HuH-7 (cell line): ENCODE measurements around the gene BEST1.

Experiments
- DNase-seq: peaks from one replicate; pipeline ENCODE4 v3.0.0; 2011; ENCODE audit warnings: low spot score

BEST1 gene

DNA sequence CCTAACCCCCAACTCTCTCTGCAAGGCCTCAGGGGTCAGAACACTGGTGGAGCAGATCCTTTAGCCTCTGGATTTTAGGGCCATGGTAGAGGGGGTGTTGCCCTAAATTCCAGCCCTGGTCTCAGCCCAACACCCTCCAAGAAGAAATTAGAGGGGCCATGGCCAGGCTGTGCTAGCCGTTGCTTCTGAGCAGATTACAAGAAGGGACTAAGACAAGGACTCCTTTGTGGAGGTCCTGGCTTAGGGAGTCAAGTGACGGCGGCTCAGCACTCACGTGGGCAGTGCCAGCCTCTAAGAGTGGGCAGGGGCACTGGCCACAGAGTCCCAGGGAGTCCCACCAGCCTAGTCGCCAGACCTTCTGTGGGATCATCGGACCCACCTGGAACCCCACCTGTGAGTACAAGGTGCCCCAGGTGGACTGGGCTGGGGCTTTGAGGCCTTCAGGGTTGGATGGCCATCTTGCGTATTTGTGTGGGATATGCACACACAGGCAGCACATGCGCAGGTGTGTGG, at the start of gene BEST1:
Gene BEST1, plus strand, starts transcription at position 317 of the 513 bp plus-strand sequence. CDS start 1,456 bp downstream, outside the sequence.
- DNase-seq, result no peak

DNA sequence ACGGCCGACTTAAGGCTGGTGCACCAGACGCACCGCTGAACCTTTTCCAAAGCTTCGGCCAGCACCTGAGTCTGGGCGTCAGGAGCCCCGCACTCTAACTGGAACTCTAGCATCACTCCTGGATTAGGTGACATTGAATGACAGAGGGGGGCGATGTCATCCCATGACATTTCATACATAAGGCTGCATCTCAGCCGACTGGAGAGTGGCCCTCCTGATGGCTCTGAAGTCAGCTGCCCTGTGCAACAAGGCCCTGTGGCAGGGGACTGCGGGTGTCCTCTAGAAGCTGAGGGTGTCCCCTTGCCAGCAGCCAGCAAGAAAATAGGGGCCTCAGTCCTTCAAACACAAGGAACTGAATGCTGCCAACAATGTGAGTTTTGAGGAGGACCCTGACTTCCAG, 48.8 kb upstream of the BEST1 start:
- DNase-seq, result peak; percentile 72

- no peak for DNase-seq
Observed at GRCh38 chr11:61902313-61902712, 47.8 kb upstream of the BEST1 start.

- no peak for DNase-seq
Observed at GRCh38 chr11:61903845-61904244, 46.3 kb upstream of the BEST1 start.

DNA sequence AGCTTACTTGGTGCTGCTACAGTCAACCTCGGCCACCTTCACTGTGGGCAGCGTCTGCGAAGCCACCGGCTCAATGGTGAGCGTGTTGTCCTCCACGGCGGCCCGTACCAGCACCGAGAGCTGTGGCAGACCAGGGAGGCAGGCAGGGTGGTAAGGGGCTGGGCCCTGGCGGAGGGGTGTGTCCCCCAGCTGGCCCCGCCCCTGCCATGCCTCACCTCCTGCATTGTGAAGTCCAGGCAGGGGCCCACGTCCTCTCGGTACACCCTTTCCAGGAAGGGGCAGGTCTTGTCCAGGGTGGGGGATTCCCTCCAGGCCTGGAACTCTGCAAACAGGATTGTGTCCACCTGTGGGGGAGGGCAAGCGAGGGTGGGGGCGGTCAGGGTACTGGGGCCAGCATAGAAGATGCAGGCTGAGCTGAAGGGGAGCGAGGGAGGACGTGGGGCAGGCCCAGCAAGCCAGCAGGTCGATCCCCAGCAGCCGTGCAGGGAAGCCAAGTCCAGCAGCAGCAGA, 45.6 kb upstream of the BEST1 start:
- no peak for DNase-seq

DNA sequence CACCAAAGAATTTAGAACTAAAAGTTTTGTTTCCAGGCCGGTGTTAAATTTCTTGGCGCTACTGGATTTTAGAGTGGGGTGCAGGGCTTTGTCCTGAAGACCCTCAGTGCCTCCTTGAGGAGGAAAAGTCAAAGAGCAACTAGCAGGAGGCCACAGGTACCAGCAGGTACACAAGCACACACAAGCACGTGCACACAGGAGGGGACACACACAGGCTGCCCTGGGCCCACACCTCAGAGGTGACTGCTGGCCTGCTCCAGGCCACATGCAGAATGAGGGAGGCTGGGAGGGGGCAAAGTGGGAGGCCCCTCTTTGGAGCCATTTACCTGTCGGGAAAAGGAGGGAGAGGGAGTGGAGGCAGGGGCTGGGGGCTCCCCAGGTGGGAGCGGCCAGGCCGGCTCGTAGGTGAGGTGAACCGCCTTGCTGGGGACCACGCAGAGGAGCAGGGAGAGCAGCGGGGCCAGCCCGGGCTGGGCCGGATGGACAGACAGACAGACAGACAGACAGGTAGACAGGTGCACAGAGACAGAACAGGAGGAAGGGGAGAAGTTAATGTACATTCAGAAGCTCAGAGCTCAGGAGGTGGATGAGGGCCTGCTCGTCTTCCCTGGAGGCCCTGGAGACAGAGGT, 45.0 kb upstream of the BEST1 start:
- DNase-seq, result no peak

DNA sequence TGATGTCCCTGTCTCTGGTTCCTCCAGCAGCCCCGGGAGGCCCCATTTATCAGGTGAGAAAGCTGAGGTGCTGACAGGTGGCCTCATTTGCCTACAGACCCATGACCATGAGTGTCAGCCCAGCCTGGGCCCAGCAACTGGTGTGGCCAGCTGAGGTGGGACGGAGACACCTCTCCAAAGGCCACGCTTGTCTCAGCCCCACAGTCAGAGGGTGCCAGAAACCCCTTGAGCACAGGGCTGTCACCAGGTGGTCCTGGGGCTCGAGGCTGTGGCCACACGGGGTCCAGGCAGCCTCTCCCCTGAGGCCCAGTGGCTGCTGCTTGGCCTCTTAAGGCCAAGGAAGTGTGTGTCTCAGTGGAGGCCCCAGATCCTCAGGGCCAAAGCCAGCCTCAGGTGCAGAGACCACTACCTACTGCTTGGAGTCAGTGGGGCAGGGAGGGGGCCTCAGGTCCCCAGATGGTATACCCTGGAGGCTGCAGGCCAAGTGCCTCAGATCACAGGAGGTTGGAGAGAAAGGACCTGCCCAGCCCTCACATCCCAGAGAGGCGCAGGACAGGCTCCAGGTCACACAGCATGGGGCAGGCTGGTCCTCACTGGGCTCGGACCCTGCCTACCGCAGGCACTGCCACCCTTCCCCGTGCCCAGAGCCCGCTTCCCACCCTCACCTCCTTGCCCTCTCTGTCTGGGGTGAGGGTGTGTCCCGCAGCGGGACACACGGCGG, 44.2 kb upstream of the BEST1 start:
- DNase-seq, result no peak

DNA sequence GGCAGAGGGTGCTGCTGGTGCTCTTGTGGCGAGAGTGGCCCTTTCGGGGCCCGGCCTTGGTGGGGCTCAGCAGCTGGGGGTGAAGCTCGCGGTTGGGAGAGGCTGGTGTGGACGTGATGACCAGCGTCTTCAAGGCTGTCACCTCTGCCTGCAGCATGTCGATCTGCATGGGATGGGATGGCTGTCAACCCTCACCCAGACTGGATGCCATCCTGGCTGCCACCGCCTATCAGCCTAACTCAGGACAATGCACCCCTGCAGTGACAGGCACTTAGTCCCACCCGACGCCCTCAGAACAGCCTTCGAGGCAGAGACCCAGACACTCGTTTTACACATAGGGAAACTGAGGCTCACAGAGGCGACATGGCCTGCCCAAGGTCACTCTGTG, 43.6 kb upstream of the BEST1 start:
- DNase-seq, result no peak

- no peak for DNase-seq
Observed at GRCh38 chr11:61907282-61907681, 42.9 kb upstream of the BEST1 start.

- no peak for DNase-seq
Observed at GRCh38 chr11:61907871-61908729, 42.1 kb upstream of the BEST1 start.

- no peak for DNase-seq
Observed at GRCh38 chr11:61908730-61909316, 41.3 kb upstream of the BEST1 start.

GRCh38 chr11:61910187-61911127, 39.7 kb upstream of the BEST1 start:
- DNase-seq, result no peak

GRCh38 chr11:61911128-61911700, 38.9 kb upstream of the BEST1 start:
- no peak for DNase-seq

DNA sequence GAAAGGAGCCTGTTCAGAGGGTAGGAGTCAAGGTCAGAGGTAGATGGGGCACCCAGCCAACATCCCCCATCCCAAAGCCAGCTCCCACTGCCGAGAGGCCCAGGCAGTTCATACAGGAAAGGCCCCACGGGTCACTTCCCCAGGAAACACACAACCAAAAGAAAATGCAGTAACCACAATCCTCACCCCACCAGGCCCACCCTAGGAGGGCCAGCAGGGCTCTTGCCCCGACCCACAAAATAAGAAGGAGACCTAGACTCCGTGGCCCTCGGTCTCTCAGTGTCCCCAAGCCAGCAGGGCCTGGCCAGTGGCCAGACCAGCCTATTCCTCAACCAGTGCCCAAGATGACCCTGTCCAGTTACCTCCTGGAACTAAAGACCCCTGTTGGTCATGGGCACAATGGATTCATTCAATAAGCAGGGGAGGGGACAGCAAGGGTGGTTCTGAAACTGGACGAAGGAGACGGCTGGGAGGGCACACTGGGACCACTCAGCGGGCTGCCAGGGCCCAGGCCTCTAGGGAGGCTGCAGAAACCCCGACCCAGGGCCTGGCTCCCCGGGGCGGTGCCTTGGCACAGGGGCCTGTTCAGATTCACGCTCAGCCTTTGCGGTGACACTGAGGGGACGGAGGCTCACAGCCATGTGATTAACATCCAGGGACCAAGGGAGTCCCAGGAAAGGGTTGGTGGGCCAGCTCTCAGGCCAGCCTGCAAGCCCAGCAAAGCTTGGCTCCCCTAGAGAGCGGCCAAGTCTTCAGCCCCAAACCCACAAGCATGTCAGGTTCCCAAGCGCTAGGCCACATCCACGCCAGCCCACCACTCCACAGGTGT, 38.2 kb upstream of the BEST1 start:
- DNase-seq, result no peak

GRCh38 chr11:61912530-61912898, 37.6 kb upstream of the BEST1 start:
- DNase-seq, result peak; percentile 12

DNA sequence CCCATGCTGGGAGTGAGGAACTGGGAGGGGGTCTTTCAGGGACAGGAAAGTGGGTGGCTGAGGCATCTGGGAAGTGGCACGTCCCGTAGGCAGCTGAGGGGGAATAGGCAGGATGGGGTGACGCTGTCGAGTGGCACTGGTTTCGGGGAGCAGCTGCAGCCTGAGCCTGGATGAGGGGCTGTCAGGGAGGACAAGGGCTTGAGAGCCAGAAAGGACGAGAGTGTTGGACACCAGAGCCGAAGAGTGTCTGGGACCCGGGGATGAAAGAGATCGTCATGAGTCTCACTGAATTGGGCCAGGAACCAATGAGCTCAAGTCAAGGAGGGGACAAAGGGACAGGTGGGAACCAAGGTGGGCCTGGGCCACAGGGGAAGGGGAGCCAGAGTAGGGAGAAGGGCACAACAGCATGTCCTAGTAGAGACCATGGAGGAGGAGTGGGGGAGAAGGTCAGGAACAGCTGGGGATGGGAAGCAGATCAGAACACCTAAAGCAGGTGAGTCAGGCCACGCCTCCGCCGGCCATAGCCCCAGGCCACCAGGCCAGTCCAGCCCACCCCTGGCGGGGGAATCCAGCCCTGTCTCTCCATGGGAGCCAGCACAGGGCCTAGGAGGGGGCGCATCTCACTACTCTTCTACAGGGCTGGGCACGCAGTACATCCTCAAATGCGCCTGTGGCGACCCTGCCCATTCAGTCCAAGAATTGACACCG, 37.0 kb upstream of the BEST1 start:
- peak; percentile 15 for DNase-seq

GRCh38 chr11:61913699-61914395, 36.3 kb upstream of the BEST1 start:
- DNase-seq, result peak; percentile 17

- peak; percentile 35 for DNase-seq
Observed at GRCh38 chr11:61914471-61915171, 35.5 kb upstream of the BEST1 start.
